Testis (tissue), 3 donors: ENCODE measurements around the gene GALP. TPM values are rescaled to one million over a fixed set of nuclear protein-coding genes. Genes with fewer than 3 reads are reported as not detected.
A peak's percentile ranks its signal among the peaks of the same experiment; 100 is the strongest.

ENCODE experiments used
- DNase-seq: peaks from one replicate; pipeline ENCODE4 v3.0.0-alpha.2; 2019
- H3K27ac ChIP-seq, 2 donors: fragments of 200-600 bp; sonication (generic); one replicate each; pipeline ENCODE4 v1.5.1; 2019
- H3K27me3 ChIP-seq: fragments of 200-600 bp; sonication (generic); one replicate; pipeline ENCODE4 v1.5.1; 2019
- H3K36me3 ChIP-seq: fragments of 200-600 bp; sonication (generic); one replicate; pipeline ENCODE4 v1.5.1; 2017; ENCODE audit warnings: low read depth; ENCODE audit errors: missing control alignments
- H3K4me1 ChIP-seq: fragments of 200-600 bp; sonication (generic); one replicate; pipeline ENCODE4 v1.5.1; 2019
- H3K4me3 ChIP-seq, 2 donors: fragments of 200-600 bp; sonication (generic); one replicate each; pipeline ENCODE4 v1.5.1; 2017 to 2019
- H3K9me3 ChIP-seq: fragments of 200-600 bp; sonication (generic); one replicate; pipeline ENCODE4 v1.5.1; 2017
- POLR2A ChIP-seq: fragments of 450-650 bp; IDR thresholded peaks from one replicate; pipeline ENCODE4 v1.6.1; 2017; ENCODE audit warnings: antibody characterized with exemption, mild to moderate bottlenecking, moderate library complexity
- WGBS, 2 donors: methylation state at CpG; one replicate each; pipeline ENCODE4 v1.1.5; 2018; 5-methylcytosine and 5-hydroxymethylcytosine counted together
- intact Hi-C: fragments of 100-400 bp; cut with DNase I; formaldehyde crosslinking; loops from one replicate; pipeline ENCODE4 v1.15.1; 2023; ENCODE audit warnings: low total_unique reads
- polyA plus RNA-seq: library from polyadenylated mRNA; stranded (reverse); fragments of 350-450 nt; fragmentation: Illumina TruSeq; extraction: RNeasy Lipid Tissue Mini Kit (QIAGEN cat#74804); gene quantifications from one replicate; pipeline ENCODE4 v1.2.3, GENCODE V29; 2014; ENCODE audit warnings: low read depth, low replicate concordance; ENCODE audit not compliant: insufficient read depth
- total RNA-seq, 2 donors: library from RNA; depleted of rRNA; stranded (reverse); fragments of >200 nt; gene quantifications; one replicate each; pipeline ENCODE4 v1.2.3, GENCODE V29; 2016
- TF ChIP-seq, protein P1 (sequence below), 3 experiments: fragments of 450-650 bp in 2 of 3; fragments of 200-600 bp in 1 of 3; sonication (generic) in 1 of 3; IDR thresholded peaks; one replicate each; pipeline ENCODE4 v1.5.1; 2016 to 2019; ENCODE audit warnings: antibody characterized with exemption in 3 of 3, mild to moderate bottlenecking in 2 of 3, moderate library complexity in 1 of 3

GALP gene
- total and polyA plus RNA-seq, 3 donors from 2014 or later: not detected

GRCh38 chr19:56159009-56159559, 16.7 kb upstream of the GALP start:
- H3K4me3 ChIP-seq: no peak overlapping the region
- DNase-seq: no peak
- H3K27ac ChIP-seq: no peak overlapping the region
- no peaks in the 10 kb centered on the region for H3K27me3 ChIP-seq
- intact Hi-C loops: no loop called here
- TF ChIP-seq, protein P1, sequence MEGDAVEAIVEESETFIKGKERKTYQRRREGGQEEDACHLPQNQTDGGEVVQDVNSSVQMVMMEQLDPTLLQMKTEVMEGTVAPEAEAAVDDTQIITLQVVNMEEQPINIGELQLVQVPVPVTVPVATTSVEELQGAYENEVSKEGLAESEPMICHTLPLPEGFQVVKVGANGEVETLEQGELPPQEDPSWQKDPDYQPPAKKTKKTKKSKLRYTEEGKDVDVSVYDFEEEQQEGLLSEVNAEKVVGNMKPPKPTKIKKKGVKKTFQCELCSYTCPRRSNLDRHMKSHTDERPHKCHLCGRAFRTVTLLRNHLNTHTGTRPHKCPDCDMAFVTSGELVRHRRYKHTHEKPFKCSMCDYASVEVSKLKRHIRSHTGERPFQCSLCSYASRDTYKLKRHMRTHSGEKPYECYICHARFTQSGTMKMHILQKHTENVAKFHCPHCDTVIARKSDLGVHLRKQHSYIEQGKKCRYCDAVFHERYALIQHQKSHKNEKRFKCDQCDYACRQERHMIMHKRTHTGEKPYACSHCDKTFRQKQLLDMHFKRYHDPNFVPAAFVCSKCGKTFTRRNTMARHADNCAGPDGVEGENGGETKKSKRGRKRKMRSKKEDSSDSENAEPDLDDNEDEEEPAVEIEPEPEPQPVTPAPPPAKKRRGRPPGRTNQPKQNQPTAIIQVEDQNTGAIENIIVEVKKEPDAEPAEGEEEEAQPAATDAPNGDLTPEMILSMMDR (IDR thresholded peaks at IDR 0.05): no peak
- no peak for TF ChIP-seq POLR2A
- H3K9me3 ChIP-seq: no peaks in the 10 kb centered on the region
- peaks cover 3% of the 10 kb centered on the region for H3K4me1 ChIP-seq
- H3K36me3 ChIP-seq: no peaks in the 10 kb centered on the region
- 82 to 85% methylated on average over 9 of the region's 9 CpGs for WGBS, 2 donors

DNA sequence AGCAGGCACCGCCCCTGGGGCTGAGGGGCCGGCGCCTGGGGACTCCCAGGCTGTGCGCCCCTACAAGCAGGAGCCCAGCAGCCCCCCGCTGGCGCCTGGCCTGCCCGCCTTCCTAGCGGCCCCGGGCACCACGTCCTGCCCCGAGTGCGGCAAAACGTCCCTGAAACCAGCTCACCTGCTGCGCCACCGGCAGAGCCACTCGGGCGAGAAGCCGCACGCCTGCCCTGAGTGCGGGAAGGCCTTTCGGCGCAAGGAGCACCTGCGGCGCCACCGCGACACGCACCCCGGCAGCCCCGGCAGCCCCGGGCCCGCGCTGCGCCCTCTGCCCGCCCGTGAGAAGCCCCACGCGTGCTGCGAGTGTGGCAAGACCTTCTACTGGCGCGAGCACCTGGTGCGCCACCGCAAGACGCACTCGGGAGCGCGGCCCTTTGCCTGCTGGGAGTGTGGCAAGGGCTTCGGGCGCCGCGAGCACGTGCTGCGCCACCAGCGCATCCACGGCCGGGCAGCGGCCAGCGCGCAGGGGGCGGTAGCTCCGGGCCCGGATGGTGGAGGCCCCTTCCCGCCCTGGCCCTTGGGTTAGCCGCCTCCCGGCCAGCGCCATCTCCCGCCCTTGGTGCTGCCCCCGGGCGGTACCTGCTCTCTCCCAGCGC, 16.1 kb upstream of the GALP start:
- H3K27ac ChIP-seq: no peak overlapping the region

DNA sequence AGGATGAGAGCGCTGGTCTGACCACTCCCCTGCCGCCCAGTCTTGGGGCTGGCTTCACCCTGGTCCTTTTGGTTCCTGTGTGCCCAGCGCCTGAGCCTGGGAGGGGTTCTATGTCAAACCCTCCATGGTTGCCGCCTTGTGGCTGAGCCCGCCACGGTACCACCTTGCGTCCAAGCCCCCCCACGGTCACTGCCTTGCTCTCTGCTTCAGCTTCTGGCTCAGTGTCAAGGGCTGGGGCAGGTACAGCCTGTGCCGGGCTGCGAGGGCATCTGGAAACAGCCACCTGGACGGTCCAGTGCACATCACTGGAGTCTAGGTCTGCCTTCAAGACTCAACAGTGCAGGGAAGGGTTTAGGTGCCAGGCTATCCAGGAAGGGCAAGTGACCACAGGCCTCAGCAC, 14.3 kb upstream of the GALP start:
- Histone ChIP-seq H3K4me1 (no peaks in the 10 kb centered on the region), H3K27me3 (no peaks in the 10 kb centered on the region), H3K9me3 (no peaks in the 10 kb centered on the region), H3K4me3 (no peak overlapping the region), H3K27ac (no peak overlapping the region), H3K36me3 (no peaks in the 10 kb centered on the region)
- 92 to 96% methylated on average over 4 to 11 of the region's 11 CpGs for WGBS, 2 donors
- TF ChIP-seq, protein P1 (IDR thresholded peaks at IDR 0.05): no peak
- no peak for TF ChIP-seq POLR2A
- intact Hi-C loops: no loop called here
- DNase-seq: no peak

More for the DNA sequence above, 16.1 kb upstream of the GALP start:
- no peak for TF ChIP-seq POLR2A
- TF ChIP-seq, protein P1 (IDR thresholded peaks at IDR 0.05): no peak
- intact Hi-C loops: no loop called here
- DNase-seq: no peak
- Histone ChIP-seq H3K9me3 (no peaks in the 10 kb centered on the region), H3K36me3 (no peaks in the 10 kb centered on the region), H3K4me3 (peak overlapping the region in 1 of 2 donors; percentile 20), H3K27me3 (no peaks in the 10 kb centered on the region), H3K4me1 (peaks cover 3% of the 10 kb centered on the region)
- WGBS, 2 donors: 53 to 58% methylated on average over 15 to 60 of the region's 69 CpGs

DNA sequence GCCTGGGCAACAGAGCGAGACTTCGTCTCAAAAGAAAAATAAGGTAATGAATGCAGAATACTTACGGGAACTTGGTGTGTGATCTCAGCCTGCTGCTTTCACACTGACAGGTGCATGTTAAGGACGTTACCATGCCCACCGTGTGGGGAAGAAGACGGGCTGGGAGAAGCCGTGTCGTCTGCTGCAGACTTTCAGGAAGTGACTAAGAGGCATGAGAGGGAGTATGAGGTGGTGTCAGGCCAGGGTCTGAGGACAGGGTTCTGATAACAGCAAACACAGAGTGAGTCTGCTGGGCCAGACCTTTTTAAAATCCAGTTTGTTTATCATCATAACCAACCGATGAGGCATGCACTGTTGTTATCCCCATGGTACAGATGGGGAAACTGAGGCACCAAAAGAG, 13.6 kb upstream of the GALP start:
- no peaks in the 10 kb centered on the region for H3K27me3 ChIP-seq
- no peaks in the 10 kb centered on the region for H3K36me3 ChIP-seq
- no peaks in the 10 kb centered on the region for H3K9me3 ChIP-seq
- DNase-seq: no peak
- no peak for TF ChIP-seq POLR2A
- TF ChIP-seq, protein P1 (IDR thresholded peaks at IDR 0.05): no peak
- WGBS, 2 donors: 79 to 89% methylated on average over 9 of the region's 9 CpGs
- H3K4me1 ChIP-seq: no peaks in the 10 kb centered on the region
- no peak overlapping the region for H3K4me3 ChIP-seq
- intact Hi-C loops: no loop called here
- H3K27ac ChIP-seq: no peak overlapping the region

GRCh38 chr19:56163097-56163496, 12.7 kb upstream of the GALP start:
- intact Hi-C loops: no loop called here

More at GRCh38 chr19:56163097-56163496, 12.7 kb upstream of the GALP start:
- Histone ChIP-seq H3K36me3 (no peaks in the 10 kb centered on the region), H3K9me3 (no peaks in the 10 kb centered on the region), H3K27ac (no peak overlapping the region), H3K27me3 (no peaks in the 10 kb centered on the region), H3K4me1 (no peaks in the 10 kb centered on the region), H3K4me3 (no peak overlapping the region)
- 92 to 93% methylated on average over 13 of the region's 13 CpGs for WGBS, 2 donors
- DNase-seq: no peak
- TF ChIP-seq, protein P1 (IDR thresholded peaks at IDR 0.05): no peak
- no peak for TF ChIP-seq POLR2A
